GM19035 (cell line): ENCODE measurements around the gene PDYN.
"Not testable (repeated sequence)": the region's sequence is repeated elsewhere in the genome, so short reads cannot be mapped to it uniquely, and the experiment has no call there.

Source experiments
- ATAC-seq: cut with Tn5 transposase; IDR thresholded peaks from one replicate; pipeline ENCODE4 v1.9.1; 2021; ENCODE audit not compliant: unreplicated experiment

The PDYN gene

GRCh38 chr20:1993986-1994385, at the start of gene PDYN:
Gene PDYN (minus strand): TSS chr20:1994058. CDS start chr20:1983084, 10,974 bp downstream.
- no peak for ATAC-seq

- ATAC-seq, result no peak
Observed at GRCh38 chr20:2042400-2042799, 48.5 kb upstream of the PDYN start.

GRCh38 chr20:2038161-2038560, 44.3 kb upstream of the PDYN start:
- no peak for ATAC-seq

- no peak for ATAC-seq
Observed at GRCh38 chr20:2037296-2037914, 43.5 kb upstream of the PDYN start.

GRCh38 chr20:2036357-2036756, 42.5 kb upstream of the PDYN start:
- ATAC-seq, result not testable (repeated sequence)

GRCh38 chr20:2032168-2032567, 38.3 kb upstream of the PDYN start:
- ATAC-seq, result no peak

- no peak for ATAC-seq
Observed at GRCh38 chr20:2026514-2026913, 32.7 kb upstream of the PDYN start.

- ATAC-seq, result no peak
Observed at GRCh38 chr20:2026004-2026403, 32.1 kb upstream of the PDYN start.

GRCh38 chr20:2023151-2023550, 29.3 kb upstream of the PDYN start:
- no peak for ATAC-seq

- no peak for ATAC-seq
Observed at GRCh38 chr20:2022163-2022562, 28.3 kb upstream of the PDYN start.

- no peak for ATAC-seq
Observed at GRCh38 chr20:2010533-2010932, 16.7 kb upstream of the PDYN start.

GRCh38 chr20:2006452-2007361, 12.8 kb upstream of the PDYN start:
- no peak for ATAC-seq

GRCh38 chr20:2005831-2006426, 12.1 kb upstream of the PDYN start:
- no peak for ATAC-seq

GRCh38 chr20:2005359-2005758, 11.5 kb upstream of the PDYN start:
- ATAC-seq, result no peak

GRCh38 chr20:2004171-2004570, 10.3 kb upstream of the PDYN start:
- no peak for ATAC-seq

- ATAC-seq, result no peak
Observed at GRCh38 chr20:2002365-2002764, 8.5 kb upstream of the PDYN start.

GRCh38 chr20:2001119-2001518, 7.3 kb upstream of the PDYN start:
- no peak for ATAC-seq

GRCh38 chr20:2000285-2000684, 6.4 kb upstream of the PDYN start:
- no peak for ATAC-seq

- ATAC-seq, result no peak
Observed at GRCh38 chr20:1998715-1999114, 4.9 kb upstream of the PDYN start.

GRCh38 chr20:1998193-1998520, 4.3 kb upstream of the PDYN start:
- ATAC-seq, result no peak

GRCh38 chr20:1997483-1998192, 3.8 kb upstream of the PDYN start:
- ATAC-seq, result no peak
